ENCODE results near the gene TKT. TPM values are rescaled to one million over a fixed set of nuclear protein-coding genes. Genes with fewer than 3 reads are reported as not detected.

TKT gene
- total and polyA plus RNA-seq, 2 of the 13 experiments (the other 11 are each of a cell fraction or from before 2014, with no cell fraction given) = 150 to 238 TPM

GRCh38 chr3:53250453-53250852, 5.4 kb downstream of the TKT start (continued):
- TF ChIP-seq IRF2 (CRISPR knock-in tag; IDR thresholded peaks at IDR 0.05) (no peak), KDM5B (CRISPR knock-in tag; IDR thresholded peaks at IDR 0.05; ENCODE audit: borderline replicate concordance) (no peak), ZNF691 (CRISPR knock-in tag; IDR thresholded peaks at IDR 0.05; ENCODE audit: borderline replicate concordance, low read depth) (no peak), MATR3 (CRISPR knock-in tag; IDR thresholded peaks at IDR 0.05) (no peak), KLF16 (CRISPR knock-in tag; IDR thresholded peaks at IDR 0.05) (no peak), RNF219 (CRISPR knock-in tag; IDR thresholded peaks at IDR 0.05) (no peak), JUNB (CRISPR knock-in tag; IDR thresholded peaks at IDR 0.05; ENCODE audit: borderline replicate concordance) (no peak)

- ATAC-seq = no peak
- H3K4me2 ChIP-seq (ENCODE audit: low read depth, low read length) = no peak overlapping the region
- TF ChIP-seq RBM22 (optimal IDR thresholded peaks at IDR 0.05; ENCODE audit: low read length) (peak; percentile 52), MAX (IDR thresholded peaks at IDR 0.05) (no peak)
- no peaks in the 10 kb centered on the region for H3K9me3 ChIP-seq (ENCODE audit: low read length)
- H3K36me3 ChIP-seq (replicated peaks in 1 of 2; ENCODE audit: control insufficient read depth in 1 of 2, insufficient read depth in 2 of 2, low read length in 2 of 2) = peaks cover 2 to 13% of the 10 kb centered on the region in 2 experiments; a peak in 3 of 5 replicates
- H3K27me3 ChIP-seq (ENCODE audit: control insufficient read depth in 1 of 2, insufficient read depth in 2 of 2, low read length in 2 of 2) = no peaks in the 10 kb centered on the region
- H3K79me2 ChIP-seq (ENCODE audit: insufficient read depth, low read length) = peaks cover 91% of the 10 kb centered on the region
- BruUV-seq (replicated peaks) = no TSS peak
- DNase-seq (ENCODE audit: low spot score) = no peak
- 93% methylated on average over 5 of the region's 6 CpGs for WGBS (ENCODE audit: low lambda C conversion rate)
- no peak overlapping the region for H3K4me3 ChIP-seq (replicated peaks in 1 of 3; ENCODE audit: insufficient read depth in 1 of 3, low read depth in 2 of 3, low read length in 3 of 3)
- in situ Hi-C loops (cut with HindIII; ENCODE audit: extremely low pct_ligation_motif_present, low pct_unique_long_range_greater_than_20kb) = no loop called here
- H2AFZ ChIP-seq (ENCODE audit: low read length) = no peak overlapping the region
- POLR2A ChIA-PET = interaction anchor here (1.1 kb wide), 1 partner anchor 12 kb away, joined by 3 read pairs; no protein-coding TSS in a partner anchor
- intact Hi-C loops (cut with micrococcal nuclease; ENCODE audit: unreplicated experiment) = no loop called here
- no peak for FAIRE-seq
- no peak overlapping the region for H3K9ac ChIP-seq (ENCODE audit: insufficient read depth, low read depth, low read length)
- no peak overlapping the region for H3K27ac ChIP-seq (ENCODE audit: extremely low read length, insufficient read depth, low read length)
- H4K20me1 ChIP-seq (ENCODE audit: insufficient read depth, low read length) = peaks cover 80% of the 10 kb centered on the region
- peaks cover 56% of the 10 kb centered on the region for H3K4me1 ChIP-seq (ENCODE audit: insufficient read depth, low read length)
- CTCF ChIA-PET (ENCODE audit: low intra/inter-chr PET ratio, low total read pairs) = no interaction called here
These were observed 7.7 kb downstream of the TKT start for GRCh38 chr3:53248161-53248560.
